WTC11 (cell line): ENCODE data around the gene FAM78B. TPM values are rescaled to one million over a fixed set of nuclear protein-coding genes. Genes with fewer than 3 reads are reported as not detected.

ENCODE experiments used
- ATAC-seq: fragments of 200-7000 bp; cut with Tn5 transposase; 2 replicates; pipeline ENCODE4 v1.10.0; 2021; ENCODE audit warnings: mild to moderate bottlenecking, moderate library complexity
- CTCF ChIA-PET: fragments of 300-600 bp; sonication (Branson Sonifier 250); formaldehyde crosslinking; loops from one replicate; lab custom pipeline; 2021; ENCODE audit warnings: antibody characterized with exemption; lab: Charles Lee
- POLR2A ChIA-PET: fragments of 350-600 bp; sonication (Branson Sonifier 250); formaldehyde crosslinking; loops from one replicate; lab custom pipeline; 2021; ENCODE audit warnings: antibody characterized with exemption; lab: Charles Lee
- DNase-seq: peaks from one replicate; pipeline ENCODE4 v3.0.0; 2021; ENCODE audit warnings: low spot score
- H3K27ac Mint-ChIP-seq: 2 replicates; pipeline ENCODE4 v1.8.0; 2021; ENCODE audit warnings: mixed read lengths
- H3K27me3 Mint-ChIP-seq: 2 replicates; pipeline ENCODE4 v1.8.0; 2021; ENCODE audit warnings: low read depth, mild to moderate bottlenecking, moderate library complexity, mixed read lengths
- H3K36me3 Mint-ChIP-seq: 2 replicates; pipeline ENCODE4 v1.8.0; 2021; ENCODE audit warnings: mixed read lengths
- H3K4me1 Mint-ChIP-seq: 2 replicates; pipeline ENCODE4 v1.8.0; 2022; ENCODE audit warnings: mixed read lengths
- H3K4me3 Mint-ChIP-seq: 2 replicates; pipeline ENCODE4 v1.8.0; 2021; ENCODE audit warnings: mild to moderate bottlenecking, moderate library complexity, mixed read lengths
- H3K9me3 Mint-ChIP-seq: 2 replicates; pipeline ENCODE4 v1.8.0; 2021; ENCODE audit warnings: mixed read lengths
- AR ChIP-seq: fragments of 250-450 bp; sonication (Bioruptor Pico); IDR thresholded peaks from 2 replicates; pipeline ENCODE4 v1.9.0; 2021; ENCODE audit warnings: mild to moderate bottlenecking
- CREB1 ChIP-seq: sonication (generic); formaldehyde crosslinking; IDR thresholded peaks from 2 replicates; pipeline ENCODE4 v1.8.0; 2023; ENCODE audit warnings: mild to moderate bottlenecking, missing genetic modification reagents
- CTCF ChIP-seq: fragments of 200-600 bp; IDR thresholded peaks from 2 replicates; pipeline ENCODE4 v1.8.0; 2022; ENCODE audit warnings: antibody characterized with exemption
- GTF2I ChIP-seq: fragments of 250-450 bp; sonication (Bioruptor Pico); conservative IDR thresholded peaks from 2 replicates; pipeline ENCODE4 v1.4.0; 2021; ENCODE audit warnings: mild to moderate bottlenecking
- MXD4 ChIP-seq: fragments of 250-450 bp; sonication (Bioruptor Pico); IDR thresholded peaks from 2 replicates; pipeline ENCODE4 v1.8.0; 2021; ENCODE audit warnings: mild to moderate bottlenecking, moderate library complexity, borderline replicate concordance
- NR1H2 ChIP-seq: sonication (generic); formaldehyde crosslinking; IDR thresholded peaks from 2 replicates; pipeline ENCODE4 v1.9.0; 2021; ENCODE audit warnings: mild to moderate bottlenecking, moderate library complexity, missing genetic modification reagents
- RORB ChIP-seq: fragments of 250-450 bp; sonication (Bioruptor Pico); IDR thresholded peaks from 2 replicates; pipeline ENCODE4 v1.9.0; 2021; ENCODE audit warnings: mild to moderate bottlenecking
- SP1 ChIP-seq: sonication (generic); formaldehyde crosslinking; conservative IDR thresholded peaks from 2 replicates; pipeline ENCODE4 v1.8.1; 2022; ENCODE audit warnings: missing genetic modification reagents
- ZNF219 ChIP-seq: sonication (generic); formaldehyde crosslinking; IDR thresholded peaks from 2 replicates; pipeline ENCODE4 v1.8.0; 2023; ENCODE audit warnings: missing genetic modification reagents, mild to moderate bottlenecking, borderline replicate concordance
- ZNF512 ChIP-seq: sonication (generic); formaldehyde crosslinking; IDR thresholded peaks from 2 replicates; pipeline ENCODE4 v1.8.1; 2022; ENCODE audit warnings: missing genetic modification reagents, borderline replicate concordance
- ZNF532 ChIP-seq: fragments of 250-450 bp; sonication (Bioruptor Pico); IDR thresholded peaks from 2 replicates; pipeline ENCODE4 v1.9.0; 2021; ENCODE audit warnings: mild to moderate bottlenecking, borderline replicate concordance
- ZNF671 ChIP-seq: fragments of 250-450 bp; sonication (Bioruptor Pico); IDR thresholded peaks from 2 replicates; pipeline ENCODE4 v1.8.0; 2021; ENCODE audit warnings: mild to moderate bottlenecking
- total RNA-seq: library from RNA; stranded (reverse); gene quantifications from 3 replicates; pipeline ENCODE4 v1.2.3, GENCODE V29; 2021
- TF ChIP-seq, protein P1 (sequence below): sonication (generic); formaldehyde crosslinking; IDR thresholded peaks from 2 replicates; pipeline ENCODE4 v1.8.0; 2022; ENCODE audit warnings: mild to moderate bottlenecking, missing genetic modification reagents

The FAM78B gene
- total RNA-seq, 1 experiment from 2014 or later: 2.6 TPM

DNA sequence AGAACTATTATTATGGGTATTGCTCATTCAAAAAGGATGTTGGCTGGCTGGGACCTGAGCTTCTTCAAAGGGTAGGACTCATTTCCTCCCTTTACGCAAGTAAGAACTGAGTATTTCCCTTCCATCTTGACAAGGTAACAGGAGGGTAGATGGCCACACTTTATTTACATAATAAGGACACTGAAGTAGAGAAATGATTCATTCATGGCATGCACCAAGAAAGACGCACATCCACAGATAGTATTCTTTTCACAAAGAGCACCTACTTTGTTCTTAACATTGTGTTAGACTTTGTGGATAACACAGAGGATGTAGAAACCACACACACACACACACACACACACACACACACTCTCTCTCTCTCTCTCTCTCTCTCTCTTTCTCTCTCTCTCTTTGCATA, 82.9 kb downstream of the FAM78B start:
- Mint-ChIP-seq H3K27ac (no peak overlapping the region), H3K9me3 (no peaks in the 10 kb centered on the region), H3K27me3 (no peaks in the 10 kb centered on the region), H3K4me1 (peaks cover 16% of the 10 kb centered on the region), H3K4me3 (no peak overlapping the region), H3K36me3 (no peaks in the 10 kb centered on the region)
- DNase-seq (no peak), ATAC-seq (no peak)
- POLR2A ChIA-PET: interaction anchor here (0.7 kb wide), 1 partner anchor 8 kb away, joined by 7 read pairs; no protein-coding TSS in a partner anchor
- TF ChIP-seq, protein P1, sequence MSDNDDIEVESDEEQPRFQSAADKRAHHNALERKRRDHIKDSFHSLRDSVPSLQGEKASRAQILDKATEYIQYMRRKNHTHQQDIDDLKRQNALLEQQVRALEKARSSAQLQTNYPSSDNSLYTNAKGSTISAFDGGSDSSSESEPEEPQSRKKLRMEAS (CRISPR knock-in tag): no peak
- CTCF ChIA-PET: no interaction called here

GRCh38 chr1:166082601-166083000, 84.2 kb downstream of the FAM78B start:
- Mint-ChIP-seq H3K27me3 (no peaks in the 10 kb centered on the region), H3K4me3 (no peak overlapping the region), H3K36me3 (no peaks in the 10 kb centered on the region), H3K4me1 (peaks cover 16% of the 10 kb centered on the region), H3K9me3 (no peaks in the 10 kb centered on the region), H3K27ac (no peak overlapping the region)
- no peak for TF ChIP-seq RORB (CRISPR knock-in tag)
- no peak for TF ChIP-seq NR1H2 (CRISPR knock-in tag)
- no peak for TF ChIP-seq ZNF532 (CRISPR knock-in tag)
- no peak for TF ChIP-seq ZNF219 (CRISPR knock-in tag)
- TF ChIP-seq SP1 (CRISPR knock-in tag): no peak
- no peak for TF ChIP-seq AR (CRISPR knock-in tag)
- ATAC-seq (no peak), DNase-seq (no peak)
- POLR2A ChIA-PET: no interaction called here
- CTCF ChIA-PET: no interaction called here

DNA sequence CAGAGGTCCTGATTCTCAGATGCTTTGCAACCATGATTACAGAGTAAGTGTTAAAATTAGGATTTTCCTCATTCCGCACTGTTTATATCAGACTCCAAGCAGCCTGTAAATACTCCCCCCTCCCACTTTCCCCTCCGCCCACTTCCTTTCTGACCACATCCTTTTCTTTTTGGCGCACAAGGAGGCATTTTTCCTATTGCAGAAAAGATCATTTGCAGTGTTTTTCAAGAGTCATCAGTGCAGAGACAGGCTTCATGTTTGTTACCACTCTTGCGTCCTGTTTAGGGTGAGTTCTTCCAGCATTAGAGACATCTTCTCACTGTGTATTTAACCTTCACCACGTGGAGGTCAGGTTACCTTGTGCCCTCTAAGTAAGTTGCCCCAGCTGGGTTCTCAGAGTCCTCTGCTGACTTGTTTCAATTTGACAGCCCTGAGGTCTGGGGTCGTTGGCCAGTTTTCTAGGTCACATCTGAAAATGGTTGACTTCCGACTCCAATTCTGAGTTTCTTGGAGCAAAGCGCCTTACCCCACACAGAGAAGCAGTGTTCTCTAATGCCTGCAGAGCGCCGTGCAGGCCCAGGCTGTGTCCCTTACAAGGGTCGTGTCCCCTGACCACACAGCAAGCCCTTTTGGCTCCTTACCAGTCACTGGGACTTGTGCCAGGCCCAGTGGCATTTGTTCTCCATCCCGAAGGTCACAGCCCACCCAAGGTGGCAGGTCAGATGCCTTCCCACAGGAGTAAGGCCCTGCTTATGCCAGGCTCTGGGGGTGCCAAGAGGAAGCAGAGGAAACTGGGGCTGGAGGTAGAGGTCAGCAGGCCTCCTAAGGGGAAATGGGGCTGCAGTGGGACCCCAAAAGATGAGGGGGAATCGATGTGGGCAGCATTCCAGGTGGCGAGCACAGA, 85.6 kb downstream of the FAM78B start:
- Mint-ChIP-seq H3K4me1 (peaks cover 13% of the 10 kb centered on the region), H3K27ac (no peak overlapping the region)
- DNase-seq: no peak
- no peak for TF ChIP-seq RORB (CRISPR knock-in tag)
- TF ChIP-seq AR (CRISPR knock-in tag): no peak
- no peak for TF ChIP-seq CTCF
- no peak for TF ChIP-seq GTF2I (CRISPR knock-in tag)
- TF ChIP-seq ZNF512: no peak
- TF ChIP-seq CREB1 (CRISPR knock-in tag): no peak
- TF ChIP-seq ZNF671 (CRISPR knock-in tag): no peak
- no peak for TF ChIP-seq MXD4 (CRISPR knock-in tag)

More for the DNA sequence above, 85.6 kb downstream of the FAM78B start:
- Mint-ChIP-seq H3K9me3 (no peaks in the 10 kb centered on the region), H3K27me3 (no peaks in the 10 kb centered on the region), H3K36me3 (no peaks in the 10 kb centered on the region), H3K4me3 (no peak overlapping the region)
- ChIA-PET CTCF (no interaction called here), POLR2A (no interaction called here)
- no peak; the same call in 1 of the 2 replicates for ATAC-seq
